ENCODE data around the gene FAM184A. TPM values are rescaled to one million over a fixed set of nuclear protein-coding genes. Genes with fewer than 3 reads are reported as not detected.

FAM184A gene
- total and polyA plus RNA-seq, 7 donors = 0.60 to 8.7 (median 3.9) TPM

DNA sequence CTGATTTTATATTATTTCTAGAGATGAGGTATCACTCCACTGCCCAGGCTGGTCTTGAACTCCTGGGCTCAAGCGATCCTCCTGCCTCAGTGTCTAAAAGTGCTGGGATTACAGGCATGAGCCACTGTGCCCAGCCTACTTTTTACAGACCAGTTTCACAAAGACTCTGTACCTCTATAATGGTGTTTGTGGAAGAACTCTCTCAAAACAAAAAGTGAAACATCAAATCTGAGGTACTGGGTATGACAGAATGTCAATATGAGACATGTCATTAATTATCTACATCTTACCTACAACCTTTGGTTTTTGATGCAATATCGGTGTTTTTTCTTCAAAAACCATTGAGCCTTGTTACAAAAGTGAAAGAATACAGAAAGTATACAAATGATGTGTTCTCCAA is 94.1 kb downstream of the FAM184A start:
- Histone ChIP-seq H3K27ac (no peak overlapping the region), H3K9me3 (no peaks in the 10 kb centered on the region), H3K27me3 (no peaks in the 10 kb centered on the region), H3K36me3 (peaks cover 0 to under 1% (median 0%) of the 10 kb centered on the region in 4 donors), H3K4me1 (no peaks in the 10 kb centered on the region), H3K4me3 (no peak overlapping the region)
- intact Hi-C loops (cut with DNase I) = no loop called here
- TF ChIP-seq POLR2AphosphoS5 (IDR thresholded peaks at IDR 0.05) = no peak
- no peak for TF ChIP-seq EP300 (IDR thresholded peaks at IDR 0.05)
- TF ChIP-seq, protein P1, sequence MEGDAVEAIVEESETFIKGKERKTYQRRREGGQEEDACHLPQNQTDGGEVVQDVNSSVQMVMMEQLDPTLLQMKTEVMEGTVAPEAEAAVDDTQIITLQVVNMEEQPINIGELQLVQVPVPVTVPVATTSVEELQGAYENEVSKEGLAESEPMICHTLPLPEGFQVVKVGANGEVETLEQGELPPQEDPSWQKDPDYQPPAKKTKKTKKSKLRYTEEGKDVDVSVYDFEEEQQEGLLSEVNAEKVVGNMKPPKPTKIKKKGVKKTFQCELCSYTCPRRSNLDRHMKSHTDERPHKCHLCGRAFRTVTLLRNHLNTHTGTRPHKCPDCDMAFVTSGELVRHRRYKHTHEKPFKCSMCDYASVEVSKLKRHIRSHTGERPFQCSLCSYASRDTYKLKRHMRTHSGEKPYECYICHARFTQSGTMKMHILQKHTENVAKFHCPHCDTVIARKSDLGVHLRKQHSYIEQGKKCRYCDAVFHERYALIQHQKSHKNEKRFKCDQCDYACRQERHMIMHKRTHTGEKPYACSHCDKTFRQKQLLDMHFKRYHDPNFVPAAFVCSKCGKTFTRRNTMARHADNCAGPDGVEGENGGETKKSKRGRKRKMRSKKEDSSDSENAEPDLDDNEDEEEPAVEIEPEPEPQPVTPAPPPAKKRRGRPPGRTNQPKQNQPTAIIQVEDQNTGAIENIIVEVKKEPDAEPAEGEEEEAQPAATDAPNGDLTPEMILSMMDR (IDR thresholded peaks at IDR 0.05) = no peak
- no peak for TF ChIP-seq POLR2A (IDR thresholded peaks at IDR 0.05)
- DNase-seq = no peak
- 96 to 99% methylated on average over 2 of the region's 2 CpGs for WGBS, 2 donors

GRCh38 chr6:118982575-118982911 is 95.9 kb downstream of the FAM184A start:
- no peak for DNase-seq
- H3K27me3 ChIP-seq = no peaks in the 10 kb centered on the region
- no peaks in the 10 kb centered on the region for H3K4me1 ChIP-seq
- no peaks in the 10 kb centered on the region for H3K9me3 ChIP-seq
- intact Hi-C loops (cut with DNase I) = no loop called here
- no peak overlapping the region for H3K4me3 ChIP-seq
- H3K27ac ChIP-seq = no peak overlapping the region
- no peak for TF ChIP-seq POLR2A (IDR thresholded peaks at IDR 0.05)
- TF ChIP-seq, protein P1 (IDR thresholded peaks at IDR 0.05) = no peak
- TF ChIP-seq EP300 (IDR thresholded peaks at IDR 0.05) = no peak
- TF ChIP-seq POLR2AphosphoS5 (IDR thresholded peaks at IDR 0.05) = no peak
- WGBS, 2 donors = 87 to 94% methylated on average over 3 of the region's 3 CpGs
- H3K36me3 ChIP-seq = peaks cover 0 to 6% (median 0%) of the 10 kb centered on the region in 4 donors

DNA sequence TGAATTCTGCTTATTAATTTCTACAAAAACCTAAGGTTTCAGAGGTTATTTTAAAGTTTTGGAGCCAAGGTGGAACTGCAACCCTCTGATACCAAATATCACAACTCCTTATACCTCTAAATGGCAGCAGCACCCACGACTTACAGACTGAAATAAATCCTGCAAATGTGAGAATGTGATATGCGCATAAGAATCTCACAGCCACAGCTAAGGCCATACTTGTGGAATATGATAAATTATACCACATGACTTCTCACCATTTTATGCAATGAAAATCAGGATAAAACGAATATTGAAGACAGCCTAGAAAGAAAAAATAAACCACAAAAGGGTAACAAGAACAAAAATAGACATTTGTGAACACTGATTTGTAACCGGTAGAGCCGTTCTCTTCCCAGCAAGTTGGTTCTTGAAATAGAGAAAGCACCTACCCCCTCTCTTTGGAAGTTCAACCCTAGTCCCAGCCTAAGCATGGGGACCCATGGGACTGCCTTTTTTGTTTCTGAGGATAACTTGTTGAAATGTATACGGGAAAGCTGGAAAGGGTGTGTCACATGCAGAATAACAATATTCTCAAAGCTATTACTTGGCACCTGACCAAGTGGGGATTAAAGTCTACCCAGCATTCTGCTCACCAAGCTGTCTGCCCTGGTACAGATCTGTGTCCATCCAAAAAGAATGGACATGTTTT is 96.4 kb downstream of the FAM184A start:
- Histone ChIP-seq H3K4me1 (no peaks in the 10 kb centered on the region), H3K27me3 (no peaks in the 10 kb centered on the region), H3K4me3 (no peak overlapping the region), H3K27ac (no peak overlapping the region), H3K36me3 (peaks cover 0 to 6% (median 0%) of the 10 kb centered on the region in 4 donors), H3K9me3 (no peaks in the 10 kb centered on the region)
- TF ChIP-seq EP300 (IDR thresholded peaks at IDR 0.05) (no peak), POLR2A (IDR thresholded peaks at IDR 0.05) (no peak), POLR2AphosphoS5 (IDR thresholded peaks at IDR 0.05) (no peak)
- TF ChIP-seq, protein P1 (IDR thresholded peaks at IDR 0.05) = no peak
- DNase-seq = no peak
- intact Hi-C loops (cut with DNase I) = no loop called here
- WGBS, 2 donors = 63 to 83% methylated on average over 6 of the region's 6 CpGs

DNA sequence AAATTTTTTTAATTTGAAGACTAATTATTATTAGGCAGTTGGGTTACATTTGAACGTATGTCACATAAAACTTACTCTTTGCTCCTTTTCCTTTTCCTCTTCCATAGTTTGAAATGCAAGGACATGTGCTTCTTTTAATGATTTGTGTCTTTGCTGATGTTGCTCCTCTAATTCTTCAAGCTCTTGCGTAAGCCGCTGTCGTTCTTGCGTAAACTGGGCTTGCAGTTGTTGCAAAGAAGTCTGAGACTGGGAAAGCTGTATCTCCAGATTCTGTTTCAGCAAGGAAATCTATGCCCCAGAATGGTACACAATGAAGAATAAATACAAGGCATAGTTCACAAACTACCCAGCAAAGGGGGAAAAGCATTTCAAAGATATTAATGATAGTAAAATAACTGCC is 98.4 kb downstream of the FAM184A start:
- DNase-seq = no peak
- Histone ChIP-seq H3K4me1 (no peaks in the 10 kb centered on the region), H3K4me3 (no peak overlapping the region), H3K27ac (no peak overlapping the region), H3K9me3 (no peaks in the 10 kb centered on the region), H3K36me3 (peaks cover 0 to 6% (median 0%) of the 10 kb centered on the region in 4 donors), H3K27me3 (no peaks in the 10 kb centered on the region)
- no peak for TF ChIP-seq POLR2A (IDR thresholded peaks at IDR 0.05)
- TF ChIP-seq POLR2AphosphoS5 (IDR thresholded peaks at IDR 0.05) = no peak
- no peak for TF ChIP-seq EP300 (IDR thresholded peaks at IDR 0.05)
- TF ChIP-seq, protein P1 (IDR thresholded peaks at IDR 0.05) = no peak
- WGBS, 2 donors = 84 to 89% methylated on average over 5 of the region's 5 CpGs
- intact Hi-C loops (cut with DNase I) = no loop called here

DNA sequence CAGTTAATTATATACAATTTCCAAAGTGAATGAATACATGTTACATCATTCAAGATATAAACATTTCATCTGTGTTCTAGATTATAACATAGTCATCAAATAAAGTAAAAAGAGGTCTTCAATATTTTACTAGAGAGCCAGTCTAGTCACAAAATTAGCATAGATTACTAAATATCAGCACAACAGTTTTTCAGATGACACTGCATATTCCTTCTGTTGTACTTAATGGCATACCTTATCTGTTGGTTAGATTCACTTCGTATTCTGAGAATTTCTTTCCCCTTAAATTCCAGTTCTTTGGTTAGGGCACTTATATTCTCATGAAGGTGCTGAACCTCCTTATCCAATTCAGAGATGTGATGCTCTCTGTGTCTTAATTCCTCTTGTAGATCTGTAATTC is 103.7 kb downstream of the FAM184A start:
- intact Hi-C loops (cut with DNase I) = no loop called here
- no peak overlapping the region for H3K27ac ChIP-seq
- TF ChIP-seq, protein P1 (IDR thresholded peaks at IDR 0.05) = no peak
- TF ChIP-seq POLR2A (IDR thresholded peaks at IDR 0.05) (no peak), EP300 (IDR thresholded peaks at IDR 0.05) (no peak), POLR2AphosphoS5 (IDR thresholded peaks at IDR 0.05) (no peak)
- H3K4me3 ChIP-seq = no peak overlapping the region
- peaks cover 0 to 6% (median 0%) of the 10 kb centered on the region in 4 donors for H3K36me3 ChIP-seq
- no peaks in the 10 kb centered on the region for H3K9me3 ChIP-seq
- DNase-seq = no peak
- no peaks in the 10 kb centered on the region for H3K4me1 ChIP-seq
- no peaks in the 10 kb centered on the region for H3K27me3 ChIP-seq
- 86 to 93% methylated on average over 1 of the region's 1 CpG for WGBS, 2 donors
